ENCODE results near the gene TRUB2.

TRUB2 gene

GRCh38 chr9:128361296-128361985 lies 39.2 kb upstream of the TRUB2 start:
- Histone ChIP-seq H3K27me3 (no peaks in the 10 kb centered on the region), H4K20me1 (no peaks in the 10 kb centered on the region), H3K4me3 (peak overlapping the region; percentile 61; the same call in 1 of the 2 replicates), H3K9ac (peak overlapping the region; percentile 60), H3K9me3 (no peaks in the 10 kb centered on the region), H3K4me2 (peak overlapping the region; percentile 88), H3K27ac (peak overlapping the region; percentile 43; the same call in 1 of the 2 replicates), H3K36me3 (peaks cover 16% of the 10 kb centered on the region), H3K4me1 (peaks cover 46% of the 10 kb centered on the region)
- no peak for TF ChIP-seq Cebpa-rat (IDR thresholded peaks at IDR 0.05)

- H3K4me1 ChIP-seq = peaks cover 44% of the 10 kb centered on the region
- H3K9me3 ChIP-seq = no peaks in the 10 kb centered on the region
- peaks cover 23% of the 10 kb centered on the region for H3K36me3 ChIP-seq
- 0 out of 2 replicates have a peak overlapping the region, but pooled peaks have one; percentile 12 for H3K9ac ChIP-seq
- H3K4me3 ChIP-seq = no peak overlapping the region
- no peaks in the 10 kb centered on the region for H3K27me3 ChIP-seq
- H3K4me2 ChIP-seq = no peak overlapping the region
- no peak overlapping the region for H3K27ac ChIP-seq
- no peak for TF ChIP-seq Cebpa-rat (IDR thresholded peaks at IDR 0.05)
- no peaks in the 10 kb centered on the region for H4K20me1 ChIP-seq
Measured at GRCh38 chr9:128360826-128361225, 38.6 kb upstream of the TRUB2 start.

- Histone ChIP-seq H3K4me3 (no peak overlapping the region), H3K4me2 (no peak overlapping the region), H3K36me3 (peaks cover 40% of the 10 kb centered on the region), H3K9ac (no peak overlapping the region), H3K9me3 (no peaks in the 10 kb centered on the region), H3K27me3 (no peaks in the 10 kb centered on the region), H3K27ac (no peak overlapping the region), H4K20me1 (no peaks in the 10 kb centered on the region), H3K4me1 (peaks cover 24% of the 10 kb centered on the region)
- no peak for TF ChIP-seq Cebpa-rat (IDR thresholded peaks at IDR 0.05)
Measured at GRCh38 chr9:128358861-128359260, 36.6 kb upstream of the TRUB2 start.

- Histone ChIP-seq H3K27ac (no peak overlapping the region), H3K27me3 (no peaks in the 10 kb centered on the region), H3K4me3 (no peak overlapping the region), H4K20me1 (no peaks in the 10 kb centered on the region), H3K4me1 (peaks cover 17% of the 10 kb centered on the region), H3K4me2 (no peak overlapping the region), H3K36me3 (peaks cover 44% of the 10 kb centered on the region), H3K9me3 (no peaks in the 10 kb centered on the region), H3K9ac (no peak overlapping the region)
- TF ChIP-seq Cebpa-rat (IDR thresholded peaks at IDR 0.05) = no peak
Measured at GRCh38 chr9:128358090-128358489, 35.8 kb upstream of the TRUB2 start.

GRCh38 chr9:128355451-128355850 lies 33.2 kb upstream of the TRUB2 start:
- H3K27me3 ChIP-seq = no peaks in the 10 kb centered on the region
- no peak overlapping the region for H3K9ac ChIP-seq
- TF ChIP-seq Cebpa-rat (IDR thresholded peaks at IDR 0.05) = no peak
- no peak overlapping the region for H3K27ac ChIP-seq
- peaks cover 4% of the 10 kb centered on the region; the same call in 1 of the 2 replicates for H3K4me1 ChIP-seq
- H4K20me1 ChIP-seq = no peaks in the 10 kb centered on the region
- H3K36me3 ChIP-seq = peaks cover 63% of the 10 kb centered on the region
- H3K4me3 ChIP-seq = no peak overlapping the region
- no peaks in the 10 kb centered on the region for H3K9me3 ChIP-seq
- H3K4me2 ChIP-seq = no peak overlapping the region

- Histone ChIP-seq H4K20me1 (no peaks in the 10 kb centered on the region), H3K36me3 (peaks cover 85% of the 10 kb centered on the region), H3K9me3 (no peaks in the 10 kb centered on the region), H3K27me3 (no peaks in the 10 kb centered on the region), H3K27ac (no peak overlapping the region), H3K4me3 (no peak overlapping the region), H3K9ac (no peak overlapping the region), H3K4me2 (no peak overlapping the region), H3K4me1 (peaks cover 4% of the 10 kb centered on the region; the same call in 1 of the 2 replicates)
- no peak for TF ChIP-seq Cebpa-rat (IDR thresholded peaks at IDR 0.05)
Measured at GRCh38 chr9:128349772-128350171, 27.5 kb upstream of the TRUB2 start.

- Histone ChIP-seq H3K9ac (0 out of 2 replicates have a peak overlapping the region, but pooled peaks have one; percentile 6), H4K20me1 (no peaks in the 10 kb centered on the region), H3K4me1 (peaks cover 4% of the 10 kb centered on the region; the same call in 1 of the 2 replicates), H3K27me3 (no peaks in the 10 kb centered on the region), H3K4me2 (no peak overlapping the region), H3K36me3 (peaks cover 87% of the 10 kb centered on the region), H3K4me3 (no peak overlapping the region), H3K9me3 (no peaks in the 10 kb centered on the region), H3K27ac (no peak overlapping the region)
- TF ChIP-seq Cebpa-rat (IDR thresholded peaks at IDR 0.05) = no peak
Measured at GRCh38 chr9:128349125-128349524, 26.9 kb upstream of the TRUB2 start.

- Histone ChIP-seq H3K9ac (no peak overlapping the region), H3K27ac (no peak overlapping the region), H4K20me1 (no peaks in the 10 kb centered on the region), H3K36me3 (peaks cover 79% of the 10 kb centered on the region), H3K4me1 (peaks cover 10% of the 10 kb centered on the region), H3K9me3 (no peaks in the 10 kb centered on the region), H3K27me3 (no peaks in the 10 kb centered on the region), H3K4me2 (no peak overlapping the region), H3K4me3 (no peak overlapping the region)
- no peak for TF ChIP-seq Cebpa-rat (IDR thresholded peaks at IDR 0.05)
Measured at GRCh38 chr9:128344931-128345605, 22.8 kb upstream of the TRUB2 start.

GRCh38 chr9:128343855-128344254 lies 21.6 kb upstream of the TRUB2 start:
- no peak overlapping the region for H3K4me3 ChIP-seq
- no peak overlapping the region for H3K9ac ChIP-seq

More at GRCh38 chr9:128343855-128344254, 21.6 kb upstream of the TRUB2 start:
- Histone ChIP-seq H3K27ac (no peak overlapping the region), H3K4me1 (peaks cover 10% of the 10 kb centered on the region), H3K27me3 (no peaks in the 10 kb centered on the region), H3K36me3 (peaks cover 68% of the 10 kb centered on the region), H3K4me2 (no peak overlapping the region), H4K20me1 (no peaks in the 10 kb centered on the region), H3K9me3 (no peaks in the 10 kb centered on the region)
- no peak for TF ChIP-seq Cebpa-rat (IDR thresholded peaks at IDR 0.05)

Measured in BLaER1 (cell line).